Activated T-helper 2 cell treated with anti-CD3 and anti-CD28 coated beads, Interferon-gamma antibody, Interleukin-2, Interleukin-4, amounts not matched to agents 10 μg/mL and 5 μg/mL and 100 μg/mL, durations not matched to agents 14 hours and 24 hours and 36 hours (primary cell): Measurements from ENCODE around the gene TRAPPC12. TPM values are rescaled to one million over a fixed set of nuclear protein-coding genes. Genes with fewer than 3 reads are reported as not detected.

Source experiments
- DNase-seq: peaks from one replicate; pipeline ENCODE4 v3.0.0; 2021; ENCODE audit warnings: low spot score
- H3K27ac Mint-ChIP-seq: one replicate; pipeline ENCODE4 v1.8.0; 2021; ENCODE audit warnings: mixed read lengths
- H3K27me3 Mint-ChIP-seq: one replicate; pipeline ENCODE4 v1.8.0; 2021; ENCODE audit warnings: low read depth, mixed read lengths
- H3K36me3 Mint-ChIP-seq: one replicate; pipeline ENCODE4 v1.8.0; 2021; ENCODE audit warnings: low read depth, mixed read lengths
- H3K4me1 Mint-ChIP-seq: one replicate; pipeline ENCODE4 v1.8.0; 2021; ENCODE audit warnings: low read depth, mixed read lengths
- H3K4me3 Mint-ChIP-seq: one replicate; pipeline ENCODE4 v1.8.0; 2021; ENCODE audit warnings: low read depth, mild to moderate bottlenecking, moderate library complexity, mixed read lengths
- H3K9me3 Mint-ChIP-seq: one replicate; pipeline ENCODE4 v1.8.0; 2021; ENCODE audit warnings: mixed read lengths
- intact Hi-C: fragments of 100-400 bp; cut with micrococcal nuclease; formaldehyde crosslinking; loops from one replicate; pipeline ENCODE4 v1.15.1; 2023
- total RNA-seq: library from RNA; stranded (reverse); gene quantifications from 2 replicates; pipeline ENCODE4 v1.2.3, GENCODE V29; 2022

The TRAPPC12 gene
- total RNA-seq, 1 donor from 2014 or later: 84.6 TPM

DNA sequence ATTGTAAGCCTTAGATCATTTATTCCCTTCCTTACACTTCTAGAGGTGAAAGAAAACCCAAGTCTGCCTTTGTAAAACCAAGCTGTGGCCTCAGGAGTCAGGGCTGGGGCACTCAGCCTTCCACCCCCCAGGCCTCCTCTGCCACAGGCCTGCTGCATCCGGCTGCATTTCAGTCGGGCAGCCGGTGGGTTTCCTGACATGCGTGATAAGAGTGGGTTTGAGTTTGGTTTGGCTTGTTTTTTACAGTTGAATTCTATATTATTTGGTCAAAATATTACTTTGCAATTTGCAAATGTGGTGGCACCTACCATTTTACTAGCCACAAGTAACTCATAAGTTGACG, 97.5 kb downstream of the TRAPPC12 start:
- Mint-ChIP-seq H3K27me3 (no peaks in the 10 kb centered on the region), H3K36me3 (peaks cover 27% of the 10 kb centered on the region), H3K4me1 (no peaks in the 10 kb centered on the region), H3K4me3 (no peak overlapping the region), H3K9me3 (no peaks in the 10 kb centered on the region), H3K27ac (no peak overlapping the region)
- intact Hi-C loops: no loop called here
- no peak for DNase-seq

DNA sequence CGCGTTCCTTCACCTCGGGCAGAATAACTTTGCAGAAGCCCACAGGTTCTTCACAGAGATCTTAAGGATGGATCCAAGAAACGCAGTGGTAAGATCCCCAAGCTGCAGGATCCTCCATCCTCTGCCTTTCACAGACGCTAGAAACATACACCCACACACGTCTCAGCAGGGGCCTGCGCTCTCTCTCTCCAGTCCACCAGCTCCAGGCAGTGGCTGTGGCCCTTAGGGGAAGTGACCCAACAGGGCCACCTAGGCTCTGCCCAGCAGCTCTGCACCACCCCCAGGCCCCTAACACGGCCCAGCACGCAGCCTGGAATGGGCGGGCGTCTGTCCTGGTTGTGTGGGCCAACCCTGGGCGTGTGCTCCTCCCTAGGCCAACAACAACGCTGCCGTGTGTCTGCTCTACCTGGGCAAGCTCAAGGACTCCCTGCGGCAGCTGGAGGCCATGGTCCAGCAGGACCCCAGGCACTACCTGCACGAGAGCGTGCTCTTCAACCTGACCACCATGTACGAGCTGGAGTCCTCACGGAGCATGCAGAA, 99.4 kb downstream of the TRAPPC12 start:
- Mint-ChIP-seq H3K27me3 (no peaks in the 10 kb centered on the region), H3K36me3 (peaks cover 21% of the 10 kb centered on the region), H3K27ac (no peak overlapping the region), H3K9me3 (no peaks in the 10 kb centered on the region), H3K4me3 (no peak overlapping the region), H3K4me1 (no peaks in the 10 kb centered on the region)
- intact Hi-C loops: no loop called here
- no peak for DNase-seq

DNA sequence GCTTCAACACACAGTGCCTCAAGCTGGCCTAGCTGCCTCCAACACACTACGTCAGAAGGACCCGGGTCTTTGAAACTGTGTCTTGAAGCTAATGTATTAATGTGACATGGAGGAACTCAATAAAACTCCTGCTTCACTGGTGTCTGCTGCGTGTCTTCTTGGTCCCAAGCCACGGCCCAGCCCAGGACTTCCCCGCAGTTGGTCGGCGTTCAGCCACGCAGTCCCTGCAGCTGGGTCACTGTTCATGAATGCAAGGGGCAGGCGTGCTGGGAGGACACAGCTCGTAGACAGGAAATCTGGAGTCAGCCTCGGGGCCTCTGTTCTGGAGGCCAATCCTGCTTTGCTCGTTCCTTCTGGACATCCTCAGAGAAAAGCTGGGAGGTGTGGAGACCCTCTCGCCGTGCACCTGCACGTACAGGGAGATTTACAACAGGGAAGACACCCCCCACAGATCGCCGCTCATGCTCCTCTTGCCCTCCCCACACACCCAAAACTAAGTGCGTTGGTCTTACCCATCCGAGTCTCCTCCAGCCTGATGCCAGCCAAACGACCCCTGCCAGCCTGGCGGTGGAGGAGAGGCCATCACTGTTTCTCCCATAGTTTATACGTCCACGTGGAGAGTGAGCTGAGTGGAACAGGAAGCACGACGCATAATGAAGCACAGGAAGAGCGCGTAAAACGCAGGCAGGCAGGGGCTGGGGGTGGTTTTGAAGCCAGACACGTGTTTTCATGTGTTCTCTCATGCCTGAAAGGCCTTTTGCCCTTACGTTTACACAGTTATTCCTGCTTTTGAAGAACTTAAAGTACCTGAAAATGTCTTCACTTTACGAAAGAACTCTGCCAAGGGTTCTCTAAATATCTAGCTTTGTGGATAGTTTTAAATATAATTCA, 100.2 kb downstream of the TRAPPC12 start:
- no peak for DNase-seq
- H3K4me1 Mint-ChIP-seq: no peaks in the 10 kb centered on the region
- H3K27me3 Mint-ChIP-seq: no peaks in the 10 kb centered on the region
- no peak overlapping the region for H3K4me3 Mint-ChIP-seq
- intact Hi-C loops: no loop called here
- no peak overlapping the region for H3K27ac Mint-ChIP-seq
- peaks cover 21% of the 10 kb centered on the region for H3K36me3 Mint-ChIP-seq
- H3K9me3 Mint-ChIP-seq: no peaks in the 10 kb centered on the region

DNA sequence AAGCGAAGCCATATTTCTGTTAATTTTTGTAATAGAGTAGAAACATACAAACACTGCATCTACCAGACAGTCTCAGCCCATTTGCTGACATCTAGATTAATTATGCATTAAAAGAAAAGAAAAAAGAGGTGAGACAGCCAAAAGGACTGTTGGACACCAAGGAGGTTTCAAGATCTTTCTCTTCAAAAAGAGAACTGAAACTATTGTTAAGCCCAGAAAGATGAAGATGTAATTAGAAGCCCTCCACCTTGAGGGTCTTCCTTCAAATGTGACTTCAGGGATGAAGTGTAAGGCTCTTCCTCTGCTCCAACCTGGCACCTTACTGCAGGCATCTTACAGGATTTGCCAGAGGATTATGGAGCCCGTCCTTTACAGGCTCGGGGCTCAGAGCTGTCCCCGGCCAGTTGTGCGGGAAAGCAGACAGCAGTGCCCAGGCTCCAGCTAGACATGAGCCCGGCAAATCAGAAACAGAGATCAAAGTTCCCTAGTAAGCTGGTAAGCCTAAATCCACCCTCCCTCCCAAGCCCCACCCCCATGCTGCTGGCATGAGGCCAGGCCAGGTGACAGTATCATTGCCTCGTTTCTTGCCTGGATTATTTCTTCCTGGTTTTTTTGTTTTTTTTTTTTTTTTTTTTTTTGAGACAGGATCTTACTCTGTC, 101.0 kb downstream of the TRAPPC12 start:
- peaks cover 21% of the 10 kb centered on the region for H3K36me3 Mint-ChIP-seq
- intact Hi-C loops: no loop called here
- H3K4me1 Mint-ChIP-seq: no peaks in the 10 kb centered on the region
- H3K27ac Mint-ChIP-seq: no peak overlapping the region
- H3K27me3 Mint-ChIP-seq: no peaks in the 10 kb centered on the region
- DNase-seq: no peak
- H3K4me3 Mint-ChIP-seq: no peak overlapping the region
- H3K9me3 Mint-ChIP-seq: no peaks in the 10 kb centered on the region

DNA sequence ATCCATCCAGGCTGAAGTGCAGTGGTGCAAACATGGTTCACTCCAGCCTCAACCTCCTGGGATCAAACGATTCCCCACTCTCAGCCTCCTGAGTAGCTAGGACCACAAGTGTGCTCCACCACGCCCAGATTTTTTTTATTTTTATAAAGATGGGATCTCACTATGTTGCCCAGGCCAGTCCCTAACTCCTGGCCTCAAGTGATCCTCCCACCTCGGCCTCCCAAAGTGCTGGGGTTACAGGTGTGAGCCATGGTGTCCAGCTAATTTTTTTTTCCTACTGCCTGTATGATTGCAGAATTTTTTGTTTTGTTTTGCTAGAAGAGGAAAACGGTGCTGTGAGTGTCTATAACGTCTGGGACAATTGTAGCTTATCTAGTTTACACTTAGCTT, 101.5 kb downstream of the TRAPPC12 start:
- no peak overlapping the region for H3K4me3 Mint-ChIP-seq
- DNase-seq: no peak
- H3K27ac Mint-ChIP-seq: no peak overlapping the region
- H3K9me3 Mint-ChIP-seq: no peaks in the 10 kb centered on the region
- peaks cover 20% of the 10 kb centered on the region for H3K36me3 Mint-ChIP-seq
- no peaks in the 10 kb centered on the region for H3K27me3 Mint-ChIP-seq
- H3K4me1 Mint-ChIP-seq: no peaks in the 10 kb centered on the region
- intact Hi-C loops: no loop called here

DNA sequence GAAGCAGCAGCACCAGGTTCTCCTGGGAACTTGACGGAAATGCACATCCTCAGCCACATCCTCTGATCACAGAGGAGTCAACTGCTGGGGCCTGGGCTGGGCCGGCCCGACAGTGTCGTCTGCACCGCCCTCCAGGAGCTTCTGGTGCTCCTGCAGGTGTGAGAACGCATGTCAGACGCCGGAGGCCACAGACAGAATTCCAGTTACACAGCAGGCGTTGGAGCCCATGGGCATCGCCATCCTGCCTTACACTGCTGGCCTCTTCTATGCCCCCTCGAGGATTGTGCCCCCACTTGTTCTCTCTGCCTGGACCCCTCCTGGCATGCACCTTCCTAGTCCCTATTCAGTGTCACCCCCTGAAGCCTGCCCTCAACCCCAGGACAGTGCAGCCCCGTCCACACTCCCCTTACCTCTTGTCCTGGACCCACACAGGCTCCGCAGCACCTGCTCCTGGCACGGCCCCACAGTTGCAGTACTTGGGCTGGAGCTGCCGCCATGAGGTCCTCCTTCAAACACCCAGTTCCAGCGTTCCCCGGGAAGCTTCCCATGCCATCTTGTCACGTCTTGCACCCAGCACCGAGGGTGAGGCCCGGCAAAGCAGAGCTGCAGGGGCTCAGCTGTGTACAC, 102.4 kb downstream of the TRAPPC12 start:
- no peak overlapping the region for H3K27ac Mint-ChIP-seq
- no peaks in the 10 kb centered on the region for H3K9me3 Mint-ChIP-seq
- H3K4me3 Mint-ChIP-seq: no peak overlapping the region
- no peak for DNase-seq
- peaks cover 18% of the 10 kb centered on the region for H3K36me3 Mint-ChIP-seq
- no peaks in the 10 kb centered on the region for H3K4me1 Mint-ChIP-seq
- intact Hi-C loops: no loop called here
- H3K27me3 Mint-ChIP-seq: no peaks in the 10 kb centered on the region

DNA sequence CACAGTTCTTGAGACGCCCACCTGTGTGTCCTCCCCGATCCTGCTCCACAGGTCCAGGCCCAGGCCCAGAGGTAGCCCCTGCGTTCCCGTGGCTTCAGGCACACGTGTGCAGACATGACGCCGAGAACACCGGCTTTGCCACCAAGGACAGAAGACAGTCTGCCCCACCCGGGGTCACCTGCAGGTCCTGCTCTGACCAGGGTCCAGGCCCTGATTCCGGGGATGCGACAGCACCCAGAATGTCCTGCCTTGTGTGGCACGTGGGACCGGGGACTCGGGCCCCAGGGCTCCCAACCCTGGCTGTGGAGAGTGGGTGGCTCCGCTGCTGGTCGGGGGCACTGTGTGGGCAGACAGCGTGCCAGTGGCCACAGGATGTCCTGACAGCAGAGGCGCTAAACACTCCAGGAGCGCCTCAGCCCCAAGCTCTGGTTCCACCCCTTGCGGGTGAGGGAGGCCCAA, 102.9 kb downstream of the TRAPPC12 start:
- DNase-seq: no peak
- H3K4me1 Mint-ChIP-seq: no peaks in the 10 kb centered on the region
- intact Hi-C loops: no loop called here
- H3K4me3 Mint-ChIP-seq: no peak overlapping the region
- no peaks in the 10 kb centered on the region for H3K9me3 Mint-ChIP-seq
- H3K36me3 Mint-ChIP-seq: peaks cover 18% of the 10 kb centered on the region
- H3K27me3 Mint-ChIP-seq: no peaks in the 10 kb centered on the region
- no peak overlapping the region for H3K27ac Mint-ChIP-seq

DNA sequence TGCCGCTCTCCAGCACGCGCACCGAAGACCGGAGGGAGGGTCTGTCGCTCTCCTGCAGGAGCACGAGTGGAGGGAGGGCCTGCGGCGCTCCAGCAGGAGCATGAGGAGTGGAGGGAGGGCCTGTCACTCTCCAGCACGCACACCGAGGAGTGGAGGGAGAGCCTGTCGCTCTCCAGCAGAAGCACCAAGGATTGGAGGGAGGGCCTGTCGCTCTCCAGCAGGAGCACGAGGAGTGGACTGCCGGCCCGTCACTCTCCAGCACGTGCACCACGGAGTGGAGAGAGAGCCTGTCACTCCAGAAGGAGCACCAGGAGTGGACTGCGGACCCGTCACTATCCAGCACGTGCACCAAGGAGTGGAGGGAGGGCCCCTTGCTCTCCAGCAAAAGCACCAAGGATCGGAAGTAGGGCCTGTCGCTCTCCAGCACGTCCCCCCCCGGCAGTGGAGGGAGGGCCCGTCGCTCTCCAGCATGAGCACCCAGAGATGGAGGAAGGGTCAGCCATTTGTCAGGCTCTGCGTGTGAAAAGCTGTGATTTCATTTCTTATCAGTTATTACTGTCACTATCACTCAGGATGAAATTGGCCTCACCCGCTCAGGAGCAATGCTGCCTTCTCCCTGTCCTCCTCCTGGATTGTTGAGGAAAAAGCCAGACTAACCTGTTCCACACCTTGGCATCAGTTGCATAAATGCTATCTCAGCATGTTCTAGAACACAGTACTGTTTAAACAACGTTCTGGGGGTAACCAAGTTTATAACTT, 103.9 kb downstream of the TRAPPC12 start:
- intact Hi-C loops: no loop called here
- H3K27ac Mint-ChIP-seq: no peak overlapping the region

DNA sequence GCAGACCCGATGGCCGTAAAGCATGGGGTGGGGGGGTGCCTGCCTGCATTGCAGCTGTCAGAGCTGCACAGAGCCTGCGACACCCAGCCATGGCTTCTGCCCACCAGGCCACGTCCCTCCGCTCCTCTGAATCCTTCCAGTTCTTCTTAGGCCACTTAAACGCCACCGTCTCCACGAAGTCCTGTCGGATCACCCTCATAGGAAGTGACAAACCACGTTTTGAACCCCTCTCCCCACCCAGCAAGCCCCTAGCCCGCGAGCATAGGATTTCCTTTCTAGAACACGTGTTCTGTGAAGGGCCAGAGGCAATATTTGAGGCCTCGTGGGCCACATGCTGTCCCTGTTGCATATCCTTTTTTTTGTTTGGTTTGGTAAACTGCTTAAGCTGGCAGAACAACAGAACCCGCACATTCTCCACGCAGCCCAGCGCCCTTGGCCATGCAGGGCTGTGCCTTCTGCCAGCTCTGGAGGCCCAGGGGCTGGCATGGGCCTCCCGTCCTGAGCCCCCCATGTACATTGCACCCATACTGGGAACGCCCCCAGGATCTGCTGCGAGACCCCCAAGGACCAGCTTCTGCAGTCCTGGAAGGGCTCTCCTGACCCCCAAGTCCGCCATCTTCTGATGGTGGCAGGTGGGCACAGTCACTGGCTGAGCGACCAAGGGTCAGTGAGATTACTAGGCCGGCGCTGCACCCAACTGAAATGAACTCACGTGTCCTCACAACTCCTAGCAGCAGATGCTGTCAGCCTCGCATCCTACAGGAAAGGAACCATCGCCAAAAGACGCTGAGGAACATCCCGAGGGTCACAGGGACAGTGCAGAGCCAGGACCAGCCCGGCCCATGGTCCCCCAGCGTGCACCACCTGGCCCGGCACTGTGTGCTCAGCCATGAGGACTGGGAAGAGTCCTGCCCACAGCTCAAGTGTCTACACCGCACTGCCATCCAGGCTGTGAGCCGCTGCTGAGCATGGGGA, 104.8 kb downstream of the TRAPPC12 start:
- no peaks in the 10 kb centered on the region for H3K9me3 Mint-ChIP-seq

More for the DNA sequence above, 103.9 kb downstream of the TRAPPC12 start:
- DNase-seq: no peak
- no peak overlapping the region for H3K4me3 Mint-ChIP-seq
- H3K27me3 Mint-ChIP-seq: no peaks in the 10 kb centered on the region
- peaks cover 15% of the 10 kb centered on the region for H3K36me3 Mint-ChIP-seq
- no peaks in the 10 kb centered on the region for H3K4me1 Mint-ChIP-seq
- H3K9me3 Mint-ChIP-seq: no peaks in the 10 kb centered on the region

DNA sequence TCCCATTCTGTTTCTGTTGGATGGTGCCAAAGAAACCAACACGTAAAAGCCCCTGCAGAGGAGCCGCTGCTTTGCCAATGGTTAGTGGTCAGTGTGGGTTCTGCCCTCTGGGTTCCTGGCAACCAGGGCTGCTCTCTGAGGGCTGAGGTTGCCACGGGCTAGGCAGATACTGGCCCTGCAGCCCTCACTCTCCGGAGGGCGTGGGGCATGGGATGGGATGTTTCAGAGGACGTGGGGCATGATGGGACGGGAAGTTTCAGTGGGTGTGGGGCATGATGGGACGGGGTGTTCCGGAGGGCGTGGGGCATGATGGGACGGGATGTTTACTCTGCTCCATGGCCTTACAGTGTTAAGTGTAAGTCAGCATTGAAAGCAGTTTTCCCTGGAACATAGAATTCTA, 105.7 kb downstream of the TRAPPC12 start:
- Mint-ChIP-seq H3K9me3 (no peaks in the 10 kb centered on the region), H3K27me3 (no peaks in the 10 kb centered on the region), H3K4me3 (no peak overlapping the region), H3K36me3 (peaks cover 5% of the 10 kb centered on the region), H3K4me1 (no peaks in the 10 kb centered on the region), H3K27ac (no peak overlapping the region)
- intact Hi-C loops: no loop called here
- DNase-seq: no peak

More for the DNA sequence above, 104.8 kb downstream of the TRAPPC12 start:
- no peak for DNase-seq
- Mint-ChIP-seq H3K4me1 (no peaks in the 10 kb centered on the region), H3K27me3 (no peaks in the 10 kb centered on the region), H3K27ac (no peak overlapping the region), H3K36me3 (peaks cover 11% of the 10 kb centered on the region), H3K4me3 (no peak overlapping the region)
- intact Hi-C loops: no loop called here

DNA sequence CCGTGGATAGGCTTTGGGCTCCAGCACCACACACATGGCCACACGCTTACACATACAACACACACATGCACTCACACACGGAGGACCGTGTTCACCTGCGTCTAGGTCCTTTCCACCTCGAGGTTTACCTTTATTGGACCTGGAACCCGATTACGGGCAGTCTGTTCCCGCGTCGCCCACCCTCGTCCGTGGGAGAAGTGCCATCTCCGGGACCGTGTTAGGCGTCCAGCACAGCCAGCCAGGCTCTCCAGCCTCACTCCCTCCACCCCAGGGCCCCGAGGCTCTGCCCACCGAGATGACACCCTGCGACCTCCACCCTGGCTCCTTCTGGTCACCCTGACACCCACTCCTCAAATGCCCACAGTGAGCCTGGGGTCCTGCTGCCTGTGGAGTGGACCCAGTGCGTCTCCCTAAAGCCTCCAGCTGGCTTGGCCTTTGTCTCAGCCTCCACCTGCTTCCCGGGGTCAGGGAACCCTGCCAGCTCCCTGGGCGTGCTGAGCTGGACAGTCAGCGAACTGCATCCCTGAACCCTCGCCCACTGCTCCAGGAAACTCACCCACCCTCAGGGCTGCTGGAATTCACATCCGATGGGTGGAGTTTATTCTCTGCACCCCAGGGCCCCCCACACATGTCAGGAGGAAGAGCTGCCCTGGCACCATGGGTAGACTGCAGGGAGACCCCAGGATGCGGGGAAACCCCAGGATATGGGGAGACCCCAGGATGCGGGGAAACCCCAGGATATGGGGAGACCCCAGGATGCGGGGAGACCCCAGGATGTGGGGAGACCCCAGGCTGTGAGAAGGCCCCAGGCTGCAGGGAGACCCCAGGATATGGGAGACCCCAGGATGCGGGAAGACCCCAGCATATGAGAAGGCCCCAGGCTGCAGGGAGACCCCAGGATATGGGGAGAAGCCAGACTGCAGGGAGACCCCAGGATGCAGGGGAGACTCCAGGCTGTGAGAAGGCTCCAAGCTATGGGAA, 106.8 kb downstream of the TRAPPC12 start:
- no peak overlapping the region for H3K4me3 Mint-ChIP-seq
- no peaks in the 10 kb centered on the region for H3K9me3 Mint-ChIP-seq
- no peak for DNase-seq

More for the DNA sequence above, 106.8 kb downstream of the TRAPPC12 start:
- no peaks in the 10 kb centered on the region for H3K27me3 Mint-ChIP-seq
- intact Hi-C loops: no loop called here
- no peaks in the 10 kb centered on the region for H3K36me3 Mint-ChIP-seq
- no peaks in the 10 kb centered on the region for H3K4me1 Mint-ChIP-seq
- H3K27ac Mint-ChIP-seq: no peak overlapping the region
